HG03108 (cell line): Measurements from ENCODE around the gene MYOC.
"Not testable (repeated sequence)": the region's sequence is repeated elsewhere in the genome, so short reads cannot be mapped to it uniquely, and the experiment has no call there.

Experiments
- ATAC-seq: cut with Tn5 transposase; IDR thresholded peaks from one replicate; pipeline ENCODE4 v1.9.1; 2021; ENCODE audit warnings: moderate library complexity; ENCODE audit not compliant: unreplicated experiment

Gene MYOC

GRCh38 chr1:171611306-171611705, 41.2 kb downstream of the MYOC start:
- no peak for ATAC-seq

GRCh38 chr1:171610385-171610784, 42.1 kb downstream of the MYOC start:
- ATAC-seq: no peak

- ATAC-seq: peak; percentile 49
These were observed 46.0 kb downstream of the MYOC start for GRCh38 chr1:171606402-171606941.

GRCh38 chr1:171603042-171603441, 49.4 kb downstream of the MYOC start:
- not testable (repeated sequence) for ATAC-seq

- ATAC-seq: no peak
These were observed 51.6 kb downstream of the MYOC start for GRCh38 chr1:171600862-171601261.

GRCh38 chr1:171600310-171600709, 52.2 kb downstream of the MYOC start:
- not testable (repeated sequence) for ATAC-seq

- ATAC-seq: no peak
These were observed 55.3 kb downstream of the MYOC start for GRCh38 chr1:171597203-171597602.

- ATAC-seq: no peak
These were observed 55.8 kb downstream of the MYOC start for GRCh38 chr1:171596705-171597104.

GRCh38 chr1:171596119-171596518, 56.4 kb downstream of the MYOC start:
- no peak for ATAC-seq

GRCh38 chr1:171595324-171595723, 57.2 kb downstream of the MYOC start:
- peak; percentile 60 for ATAC-seq

- ATAC-seq: no peak
These were observed 62.5 kb downstream of the MYOC start for GRCh38 chr1:171590022-171590421.

GRCh38 chr1:171588230-171588629, 64.3 kb downstream of the MYOC start:
- ATAC-seq: no peak

- ATAC-seq: no peak
These were observed 66.8 kb downstream of the MYOC start for GRCh38 chr1:171585715-171586114.
